ENCODE results near the gene TSC22D1.

DNA sequence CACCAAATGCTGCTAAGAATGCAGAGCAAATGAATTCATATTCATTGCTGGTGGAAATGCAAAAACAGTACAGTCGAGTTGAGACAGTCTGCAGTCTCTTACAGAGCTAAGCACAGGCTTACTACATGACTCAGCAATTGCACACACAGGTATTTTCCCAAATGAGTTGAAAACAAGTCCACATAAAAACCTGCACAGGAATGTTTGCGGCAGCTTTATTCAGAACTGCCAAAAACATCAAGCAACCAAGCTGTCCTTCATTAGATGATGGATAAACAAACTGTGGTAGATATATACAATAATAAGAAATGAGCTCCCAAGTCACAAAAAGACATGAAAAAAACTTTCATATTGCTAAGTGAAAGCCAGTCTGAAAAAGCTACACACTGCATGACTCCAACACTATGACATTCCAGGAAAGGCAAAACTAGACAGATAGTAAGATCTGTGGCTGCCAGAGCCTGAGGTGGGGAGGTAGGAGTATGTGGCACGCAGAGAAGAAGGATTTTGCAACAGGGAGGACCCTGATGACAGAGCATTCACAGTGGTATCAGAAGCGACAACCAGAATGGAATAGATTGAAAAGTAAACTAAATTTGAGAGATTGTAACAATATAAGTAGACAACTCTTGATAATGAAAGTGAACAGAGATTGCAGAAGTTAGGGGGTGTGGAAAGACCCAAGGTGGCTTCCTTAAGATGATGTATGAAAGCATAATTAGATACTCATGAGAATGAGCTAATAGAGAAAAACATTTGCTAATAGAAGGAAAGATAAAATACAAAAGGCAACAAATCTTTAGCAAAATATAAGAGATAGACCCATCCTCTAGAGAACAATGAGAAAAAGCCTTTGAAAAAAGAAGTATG lies 52.7 kb downstream of the TSC22D1 start:
- TF ChIP-seq POLR2A (IDR thresholded peaks at IDR 0.05) (no peak), CTCF (IDR thresholded peaks at IDR 0.05) (no peak)
